Astrocyte of the spinal cord (primary cell): ENCODE measurements around the gene SAMD4A.

ENCODE experiments used
- DNase-seq: peaks from one replicate; pipeline ENCODE4 v3.0.0; 2011; ENCODE audit warnings: low read depth, low spot score
- H3K4me3 ChIP-seq: 2 replicates; pipeline ENCODE4 v1.5.1; 2011; ENCODE audit warnings: low read depth, mild to moderate bottlenecking, low read length, moderate library complexity
- CTCF ChIP-seq: IDR thresholded peaks from 2 replicates; pipeline ENCODE4 v1.5.1; 2012; ENCODE audit warnings: low read depth, mild to moderate bottlenecking, low read length, inconsistent platforms
- in situ Hi-C: cut with HindIII; loops from 2 replicates; pipeline ENCODE4 v1.10.0; 2017; ENCODE audit warnings: low sequenced_read_pairs

The SAMD4A gene

GRCh38 chr14:54807881-54808280, 241.0 kb downstream of the SAMD4A start:
- no peak overlapping the region for H3K4me3 ChIP-seq
- in situ Hi-C loops = no loop called here
- DNase-seq = no peak
- no peak for TF ChIP-seq CTCF

GRCh38 chr14:54808326-54809161, 241.6 kb downstream of the SAMD4A start:
- TF ChIP-seq CTCF = no peak
- no peak for DNase-seq
- in situ Hi-C loops = no loop called here
- H3K4me3 ChIP-seq = no peak overlapping the region

GRCh38 chr14:54809767-54810166, 242.8 kb downstream of the SAMD4A start:
- no peak for TF ChIP-seq CTCF
- in situ Hi-C loops = no loop called here
- no peak for DNase-seq
- H3K4me3 ChIP-seq = no peak overlapping the region

- in situ Hi-C loops = no loop called here
- H3K4me3 ChIP-seq = no peak overlapping the region
- DNase-seq = no peak
- no peak for TF ChIP-seq CTCF
Observed at GRCh38 chr14:54812617-54813016, 245.7 kb downstream of the SAMD4A start.

- no peak for DNase-seq
- in situ Hi-C loops = no loop called here
- H3K4me3 ChIP-seq = no peak overlapping the region
- no peak for TF ChIP-seq CTCF
Observed at GRCh38 chr14:54813081-54813480, 246.2 kb downstream of the SAMD4A start.

GRCh38 chr14:54814076-54814475, 247.1 kb downstream of the SAMD4A start:
- peak; percentile 14 for TF ChIP-seq CTCF
- in situ Hi-C loops = no loop called here
- H3K4me3 ChIP-seq = no peak overlapping the region
- DNase-seq = no peak
